Neural progenitor cell (in vitro differentiated cells): Measurements from ENCODE around the gene TSHZ3.

Experiments used
- CTCF ChIP-seq: fragments of 200-600 bp; sonication (generic); IDR thresholded peaks from 2 replicates; pipeline ENCODE4 v1.5.1; 2017; ENCODE audit warnings: antibody characterized with exemption, mild to moderate bottlenecking
- EZH2 ChIP-seq: fragments of 200-600 bp; sonication (generic); IDR thresholded peaks from 2 replicates; pipeline ENCODE4 v1.6.1; 2017; ENCODE audit warnings: antibody characterized with exemption, mild to moderate bottlenecking, moderate library complexity
- EZH2phosphoT487 ChIP-seq: fragments of 200-600 bp; sonication (generic); IDR thresholded peaks from 2 replicates; pipeline ENCODE4 v1.6.1; 2017; ENCODE audit warnings: antibody characterized with exemption

GRCh38 chr19:31274251-31275067 is 74.8 kb downstream of the TSHZ3 start:
- TF ChIP-seq CTCF (no peak), EZH2 (no peak), EZH2phosphoT487 (no peak)
